ENCODE data around the gene SNX30. TPM values are rescaled to one million over a fixed set of nuclear protein-coding genes. Genes with fewer than 3 reads are reported as not detected.

SNX30 gene
- total and polyA plus RNA-seq, 2 donors from 2014 or later: 7.9 to 22.9 TPM

- no peak for TF ChIP-seq CTCF (IDR thresholded peaks at IDR 0.05; ENCODE audit: borderline replicate concordance, extremely low read depth, insufficient read depth)
- H3K36me3 ChIP-seq (ENCODE audit: control insufficient read depth in 2 of 3, insufficient read depth in 3 of 3, low read length in 3 of 3): no peaks in the 10 kb centered on the region
- no peak for DNase-seq
- intact Hi-C loops (cut with DNase I): no loop called here
- no peaks in the 10 kb centered on the region for H3K9me3 ChIP-seq (ENCODE audit: control insufficient read depth in 2 of 3, insufficient read depth in 1 of 3, low read length in 3 of 3)
- no peak for FAIRE-seq
- H3K27ac ChIP-seq (ENCODE audit: low read depth in 2 of 2, low read length in 2 of 2): no peak overlapping the region
- no peaks in the 10 kb centered on the region for H3K27me3 ChIP-seq (ENCODE audit: control insufficient read depth, insufficient read depth, low read length)
- no peak overlapping the region for H3K9ac ChIP-seq (ENCODE audit: low read length in 3 of 3)
- no peak overlapping the region for H3K4me3 ChIP-seq (ENCODE audit: low read length in 3 of 3)
- H3K4me1 ChIP-seq (ENCODE audit: control insufficient read depth in 2 of 3, insufficient read depth in 2 of 3, low read depth in 1 of 3, low read length in 3 of 3): peaks cover 0 to 7% (median 0%) of the 10 kb centered on the region in 3 donors
Measured at GRCh38 chr9:112887381-112887780, 136.8 kb downstream of the SNX30 start.

- Histone ChIP-seq H3K9me3 (ENCODE audit: control insufficient read depth in 2 of 3, insufficient read depth in 1 of 3, low read length in 3 of 3) (no peaks in the 10 kb centered on the region), H3K27ac (ENCODE audit: low read depth in 2 of 2, low read length in 2 of 2) (no peak within 1 kb of the TSS), H3K4me3 (ENCODE audit: low read length in 3 of 3) (peak within 1 kb of the TSS; percentile 28 to 55 (median 45)), H3K9ac (ENCODE audit: low read length in 3 of 3) (no peak within 1 kb of the TSS), H3K27me3 (ENCODE audit: control insufficient read depth, insufficient read depth, low read length) (no peaks in the 10 kb centered on the region), H3K36me3 (ENCODE audit: control insufficient read depth in 2 of 3, insufficient read depth in 3 of 3, low read length in 3 of 3) (no peaks in the 10 kb centered on the region), H3K4me1 (ENCODE audit: control insufficient read depth in 2 of 3, insufficient read depth in 2 of 3, low read depth in 1 of 3, low read length in 3 of 3) (peaks cover 0 to 7% (median 0%) of the 10 kb centered on the region in 3 donors)
- intact Hi-C loops (cut with DNase I): no loop called here
- FAIRE-seq (no peak), DNase-seq (peak; percentile 39 to 77 (median 53))
- no peak for TF ChIP-seq CTCF (IDR thresholded peaks at IDR 0.05; ENCODE audit: borderline replicate concordance, extremely low read depth, insufficient read depth)
Measured at GRCh38 chr9:112890106-112891081, 139.8 kb downstream of the SNX30 start, which contains the start of gene SLC46A2. TSS of gene SLC46A2 (minus strand) at chr9:112890876. CDS start at chr9:112890681, 195 bp downstream.

GRCh38 chr9:112891521-112891920 is 141.0 kb downstream of the SNX30 start:
- no peak for TF ChIP-seq CTCF (IDR thresholded peaks at IDR 0.05; ENCODE audit: borderline replicate concordance, extremely low read depth, insufficient read depth)
- intact Hi-C loops (cut with DNase I): no loop called here
- no peak overlapping the region for H3K4me3 ChIP-seq (ENCODE audit: low read length in 3 of 3)
- H3K27ac ChIP-seq (ENCODE audit: low read depth in 2 of 2, low read length in 2 of 2): no peak overlapping the region
- no peak for DNase-seq
- H3K36me3 ChIP-seq (ENCODE audit: control insufficient read depth in 2 of 3, insufficient read depth in 3 of 3, low read length in 3 of 3): no peaks in the 10 kb centered on the region
- no peak for FAIRE-seq
- H3K9ac ChIP-seq (ENCODE audit: low read length in 3 of 3): no peak overlapping the region
- H3K4me1 ChIP-seq (ENCODE audit: control insufficient read depth in 2 of 3, insufficient read depth in 2 of 3, low read depth in 1 of 3, low read length in 3 of 3): peaks cover 0 to 7% (median 0%) of the 10 kb centered on the region in 3 donors
- no peaks in the 10 kb centered on the region for H3K9me3 ChIP-seq (ENCODE audit: control insufficient read depth in 2 of 3, insufficient read depth in 1 of 3, low read length in 3 of 3)
- no peaks in the 10 kb centered on the region for H3K27me3 ChIP-seq (ENCODE audit: control insufficient read depth, insufficient read depth, low read length)
